Neuron (in vitro differentiated cells): ENCODE data around the gene PEX5L.

ENCODE experiments used
- H2AFZ ChIP-seq: one replicate; pipeline ENCODE4 v1.6.1; 2013; ENCODE audit warnings: low read depth, mild to moderate bottlenecking, inconsistent platforms, low read length, moderate library complexity
- H3K27me3 ChIP-seq: one replicate; pipeline ENCODE4 v1.6.1; 2013; ENCODE audit warnings: low read length; ENCODE audit not compliant: insufficient read depth
- H3K36me3 ChIP-seq: one replicate; pipeline ENCODE4 v1.6.1; 2013; ENCODE audit warnings: low read length; ENCODE audit not compliant: insufficient read depth
- H3K4me1 ChIP-seq: one replicate; pipeline ENCODE4 v1.6.1; 2013; ENCODE audit warnings: low read length; ENCODE audit not compliant: insufficient read depth
- H3K4me3 ChIP-seq: 2 replicates; pipeline ENCODE4 v1.5.1; 2013; ENCODE audit warnings: mild to moderate bottlenecking, low read length, moderate library complexity
- H3K9me3 ChIP-seq: one replicate; pipeline ENCODE4 v1.6.1; 2013; ENCODE audit warnings: low read length

PEX5L gene, protein sequence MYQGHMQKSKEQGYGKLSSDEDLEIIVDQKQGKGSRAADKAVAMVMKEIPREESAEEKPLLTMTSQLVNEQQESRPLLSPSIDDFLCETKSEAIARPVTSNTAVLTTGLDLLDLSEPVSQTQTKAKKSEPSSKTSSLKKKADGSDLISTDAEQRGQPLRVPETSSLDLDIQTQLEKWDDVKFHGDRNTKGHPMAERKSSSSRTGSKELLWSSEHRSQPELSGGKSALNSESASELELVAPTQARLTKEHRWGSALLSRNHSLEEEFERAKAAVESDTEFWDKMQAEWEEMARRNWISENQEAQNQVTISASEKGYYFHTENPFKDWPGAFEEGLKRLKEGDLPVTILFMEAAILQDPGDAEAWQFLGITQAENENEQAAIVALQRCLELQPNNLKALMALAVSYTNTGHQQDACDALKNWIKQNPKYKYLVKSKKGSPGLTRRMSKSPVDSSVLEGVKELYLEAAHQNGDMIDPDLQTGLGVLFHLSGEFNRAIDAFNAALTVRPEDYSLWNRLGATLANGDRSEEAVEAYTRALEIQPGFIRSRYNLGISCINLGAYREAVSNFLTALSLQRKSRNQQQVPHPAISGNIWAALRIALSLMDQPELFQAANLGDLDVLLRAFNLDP

DNA sequence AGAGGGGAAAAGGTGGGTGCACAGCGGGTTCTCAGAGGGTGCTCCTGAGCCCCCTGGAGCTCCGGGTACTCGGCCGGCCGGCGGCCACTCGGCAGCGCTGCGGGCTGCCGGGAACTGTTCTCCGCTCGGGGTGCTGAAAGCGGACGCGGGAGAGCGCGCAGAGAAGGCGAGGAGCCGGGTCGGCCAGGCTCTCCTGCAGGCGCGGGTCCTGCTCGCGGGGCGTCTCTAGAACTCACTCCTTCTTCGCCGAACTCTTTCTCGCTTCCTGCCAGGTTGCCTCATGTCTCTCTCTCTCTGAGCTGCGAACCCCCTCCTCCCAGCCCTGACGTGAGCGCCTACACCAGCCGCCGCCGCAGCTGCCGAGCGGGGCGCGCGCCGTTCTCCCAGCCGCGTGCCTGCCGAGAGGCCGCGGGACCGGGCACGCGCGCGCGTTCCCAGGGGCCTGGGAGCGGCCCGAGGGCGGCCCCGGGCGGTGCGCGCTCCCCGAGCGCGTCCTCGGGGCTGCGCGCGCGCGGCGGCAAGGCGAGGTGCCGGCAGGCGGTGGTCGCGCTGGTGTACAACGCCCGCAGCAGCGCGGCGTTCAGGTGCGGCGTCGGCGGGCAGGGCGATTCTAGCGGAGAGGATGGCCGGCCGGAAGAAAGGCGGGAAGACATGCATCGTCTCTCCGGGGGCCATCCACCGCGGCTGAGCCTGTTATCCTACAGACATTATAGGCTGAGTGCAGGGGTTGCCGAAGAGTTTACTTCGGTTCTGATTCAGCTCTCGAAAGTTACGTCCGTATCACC, at the start of gene PEX5L:
TSS of gene PEX5L (minus strand) at position 267 of the 785 bp plus-strand sequence. CDS start 338 bp downstream, outside the sequence.
- H3K36me3 ChIP-seq: no peaks in the 10 kb centered on the region
- H3K27me3 ChIP-seq: peaks cover 26% of the 10 kb centered on the region
- H3K4me3 ChIP-seq: peak within 1 kb of the TSS; percentile 54
- peak within 1 kb of the TSS; percentile 72 for H2AFZ ChIP-seq
- H3K4me1 ChIP-seq: peaks cover 7% of the 10 kb centered on the region
- no peaks in the 10 kb centered on the region for H3K9me3 ChIP-seq

DNA sequence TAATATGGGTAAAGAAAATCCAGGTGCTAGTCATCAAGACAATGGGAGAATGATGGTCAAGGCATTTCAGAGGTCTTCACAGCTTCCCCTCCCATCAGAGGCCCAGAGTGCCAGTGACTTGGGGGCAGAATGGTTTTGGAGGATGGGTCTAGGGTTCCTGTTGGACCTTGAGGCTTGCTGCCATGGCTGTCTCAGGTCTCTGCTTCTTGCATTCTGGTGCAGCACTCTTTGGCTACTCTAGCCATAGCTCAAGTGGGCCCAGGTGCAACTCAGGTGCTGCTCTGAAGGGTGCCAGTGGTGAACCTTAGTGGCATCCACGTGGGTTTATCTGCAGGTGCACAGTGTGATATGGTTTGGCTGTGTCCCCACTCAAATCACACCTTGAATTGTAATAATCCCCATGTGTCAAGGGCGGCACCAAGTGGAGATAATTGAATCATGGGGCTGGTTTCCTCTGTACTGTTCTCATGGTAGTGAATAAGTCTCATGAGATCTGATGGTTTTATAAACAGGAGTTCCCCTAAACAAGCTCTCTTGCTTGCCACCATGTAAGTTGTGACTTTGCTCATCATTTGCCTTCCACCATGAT, 48.5 kb upstream of the PEX5L start:
- Histone ChIP-seq H3K4me3 (no peak overlapping the region), H3K36me3 (no peaks in the 10 kb centered on the region), H2AFZ (no peak overlapping the region), H3K9me3 (no peaks in the 10 kb centered on the region), H3K27me3 (no peaks in the 10 kb centered on the region), H3K4me1 (no peaks in the 10 kb centered on the region)

DNA sequence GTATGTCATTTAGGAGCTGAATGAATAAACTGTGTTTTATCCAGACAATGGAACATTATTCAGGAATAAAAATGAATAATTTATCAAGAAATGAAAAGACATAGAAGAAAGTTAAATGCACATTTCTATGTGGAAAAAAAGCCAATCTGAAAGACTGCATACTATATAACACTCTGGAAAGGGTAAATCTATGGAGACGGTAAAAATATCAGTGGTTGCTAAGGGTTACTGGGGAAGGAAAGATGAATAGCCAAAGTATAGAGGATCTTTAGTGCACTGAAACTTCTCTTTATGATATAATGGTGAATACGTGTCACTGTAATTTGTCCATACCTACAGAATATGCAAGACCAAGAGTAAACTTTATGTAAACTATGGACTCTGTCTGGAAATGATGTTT, 46.0 kb upstream of the PEX5L start:
- Histone ChIP-seq H3K36me3 (no peaks in the 10 kb centered on the region), H3K4me1 (no peaks in the 10 kb centered on the region), H3K9me3 (no peaks in the 10 kb centered on the region), H3K4me3 (no peak overlapping the region), H2AFZ (no peak overlapping the region), H3K27me3 (no peaks in the 10 kb centered on the region)

DNA sequence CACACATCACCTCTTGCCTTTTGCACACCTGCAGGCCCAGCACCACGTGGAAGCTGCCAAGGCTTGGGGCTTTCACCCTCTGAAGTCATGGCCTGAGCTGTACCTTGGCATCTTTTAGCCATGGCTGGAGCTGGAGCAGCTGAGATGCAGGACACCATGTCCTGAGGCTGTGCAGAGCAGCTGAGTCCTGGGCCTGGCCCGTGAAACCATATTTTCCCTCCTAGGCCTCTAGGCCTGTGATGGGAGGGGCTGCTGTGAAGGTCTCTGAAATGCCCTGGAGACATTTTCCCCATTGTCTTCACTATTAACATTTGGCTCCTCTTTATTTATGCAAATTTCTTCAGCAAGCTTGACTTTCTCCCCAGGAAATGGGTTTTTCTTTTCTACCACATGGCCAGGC, 41.9 kb upstream of the PEX5L start:
- Histone ChIP-seq H3K27me3 (no peaks in the 10 kb centered on the region), H3K4me3 (no peak overlapping the region), H2AFZ (no peak overlapping the region), H3K4me1 (no peaks in the 10 kb centered on the region), H3K36me3 (no peaks in the 10 kb centered on the region), H3K9me3 (no peaks in the 10 kb centered on the region)

DNA sequence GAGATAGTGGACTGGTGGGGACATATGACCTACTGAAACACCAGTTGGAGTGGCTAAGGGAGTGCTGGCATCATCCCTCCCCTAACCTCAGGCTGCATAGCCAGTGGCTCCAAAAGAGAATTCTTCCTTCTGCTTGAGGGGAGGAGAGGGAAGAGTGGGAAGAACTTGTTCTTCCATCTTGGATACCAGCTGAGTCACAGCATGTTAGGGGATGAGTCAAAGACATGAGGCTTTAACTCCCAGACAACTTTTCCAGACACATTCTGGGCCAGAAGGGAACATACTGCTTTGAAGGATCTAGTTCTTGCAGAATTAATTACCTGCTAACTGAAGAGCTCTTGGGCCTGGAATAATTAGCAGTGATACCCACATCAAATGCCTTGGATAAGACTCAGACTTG, 36.8 kb upstream of the PEX5L start:
- Histone ChIP-seq H2AFZ (no peak overlapping the region), H3K4me1 (no peaks in the 10 kb centered on the region), H3K9me3 (no peaks in the 10 kb centered on the region), H3K27me3 (no peaks in the 10 kb centered on the region), H3K4me3 (no peak overlapping the region), H3K36me3 (no peaks in the 10 kb centered on the region)

DNA sequence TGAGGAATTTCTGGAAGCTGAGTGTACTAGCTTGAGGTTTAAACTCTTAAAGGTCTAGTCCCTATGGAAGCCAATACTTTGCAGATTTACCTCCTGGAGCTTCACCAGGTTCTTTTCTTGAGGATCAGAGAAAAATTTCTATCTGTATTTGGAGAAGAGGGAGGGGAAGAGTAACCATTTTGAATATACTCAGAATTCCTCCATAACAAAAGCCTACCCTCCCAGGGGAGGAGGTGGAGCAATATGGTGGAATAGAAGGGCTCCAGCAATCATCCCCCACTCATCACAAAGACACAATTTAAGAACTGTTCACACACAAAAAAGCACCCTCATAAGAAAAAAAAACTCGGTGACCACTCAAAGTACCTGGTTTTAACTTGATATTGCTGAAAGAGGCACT, 36.0 kb upstream of the PEX5L start:
- Histone ChIP-seq H3K9me3 (no peaks in the 10 kb centered on the region), H2AFZ (no peak overlapping the region), H3K27me3 (no peaks in the 10 kb centered on the region), H3K4me3 (no peak overlapping the region), H3K4me1 (no peaks in the 10 kb centered on the region), H3K36me3 (no peaks in the 10 kb centered on the region)

DNA sequence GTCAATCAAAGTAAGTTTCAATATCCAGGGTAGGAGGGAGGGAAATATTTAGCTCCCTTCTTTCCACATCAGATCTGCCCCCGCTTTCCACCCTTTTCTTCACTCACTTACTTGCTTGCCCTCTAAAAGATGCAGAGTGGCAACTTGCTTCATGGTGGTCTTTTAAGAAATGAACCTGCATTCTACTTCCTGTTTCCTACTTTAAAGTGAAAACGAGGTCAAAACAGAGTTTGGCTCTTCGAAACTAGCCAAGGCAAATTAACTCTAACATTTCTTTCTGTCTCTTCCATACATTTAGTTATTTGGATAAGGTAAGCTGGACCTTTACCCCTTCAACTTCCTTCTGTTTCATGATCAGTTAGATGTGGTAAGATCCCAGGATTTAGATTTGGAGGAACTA, 34.2 kb upstream of the PEX5L start:
- Histone ChIP-seq H3K27me3 (no peaks in the 10 kb centered on the region), H3K4me1 (no peaks in the 10 kb centered on the region), H2AFZ (no peak overlapping the region), H3K36me3 (no peaks in the 10 kb centered on the region), H3K9me3 (no peaks in the 10 kb centered on the region), H3K4me3 (no peak overlapping the region)

DNA sequence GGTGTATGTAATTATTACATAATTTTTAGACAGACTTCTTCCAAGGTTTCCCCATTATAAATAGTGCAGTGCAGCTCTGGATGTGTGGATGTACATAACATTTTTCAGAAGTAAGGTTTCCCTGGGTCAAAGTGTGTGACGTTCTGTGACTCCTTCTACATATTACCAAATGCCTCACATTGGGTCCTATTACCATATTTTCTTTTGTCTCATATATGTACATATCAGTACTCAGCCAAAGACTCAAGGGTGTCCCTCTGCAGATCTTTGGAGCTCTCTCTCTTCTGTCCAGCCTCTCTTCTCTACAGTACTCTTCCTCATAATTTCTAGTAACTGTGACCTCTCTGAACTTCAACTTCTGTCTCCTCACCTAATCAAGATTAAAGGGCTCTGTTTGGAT, 31.3 kb upstream of the PEX5L start:
- Histone ChIP-seq H3K9me3 (no peaks in the 10 kb centered on the region), H2AFZ (no peak overlapping the region), H3K36me3 (no peaks in the 10 kb centered on the region), H3K27me3 (no peaks in the 10 kb centered on the region), H3K4me3 (no peak overlapping the region), H3K4me1 (no peaks in the 10 kb centered on the region)

DNA sequence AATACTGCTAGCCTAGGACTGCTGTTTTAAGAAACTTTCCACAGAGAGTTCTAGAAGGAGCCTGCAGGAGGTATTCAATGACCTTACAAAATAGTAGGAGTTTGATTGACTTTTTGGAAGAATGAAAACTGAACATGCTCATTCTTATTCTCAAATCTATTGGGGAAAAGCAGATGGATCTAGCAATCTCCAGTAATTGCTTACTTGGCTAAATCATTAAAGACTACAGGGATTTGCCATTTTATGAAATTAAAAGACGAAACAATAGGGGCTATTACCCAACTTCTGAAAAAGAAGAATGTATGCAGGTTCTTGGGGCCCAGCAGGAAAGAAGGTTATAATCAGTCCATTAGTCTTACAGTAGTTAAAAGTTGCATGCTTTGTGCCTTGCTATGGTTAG, 29.9 kb upstream of the PEX5L start:
- Histone ChIP-seq H3K9me3 (no peaks in the 10 kb centered on the region), H3K4me3 (no peak overlapping the region), H2AFZ (no peak overlapping the region), H3K27me3 (no peaks in the 10 kb centered on the region), H3K36me3 (no peaks in the 10 kb centered on the region), H3K4me1 (no peaks in the 10 kb centered on the region)

DNA sequence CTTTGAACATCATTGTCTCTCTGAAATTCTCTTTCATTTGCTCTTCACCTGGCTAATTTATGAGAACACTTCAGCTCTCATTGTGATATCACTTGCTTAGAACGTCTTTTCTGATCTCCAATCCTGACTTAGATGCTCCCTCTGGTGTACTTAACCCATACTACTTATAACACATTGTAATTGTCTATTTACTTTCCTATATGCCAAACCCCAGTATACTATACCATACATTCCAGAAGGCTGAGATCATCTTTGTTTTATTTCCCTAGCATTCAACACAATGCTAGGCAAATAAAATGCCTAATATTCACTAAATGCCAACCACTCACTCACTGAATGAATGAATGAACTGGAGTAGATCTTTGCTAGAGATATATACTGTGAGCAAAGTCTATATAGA, 27.0 kb upstream of the PEX5L start:
- Histone ChIP-seq H3K4me1 (no peaks in the 10 kb centered on the region), H3K4me3 (no peak overlapping the region)

DNA sequence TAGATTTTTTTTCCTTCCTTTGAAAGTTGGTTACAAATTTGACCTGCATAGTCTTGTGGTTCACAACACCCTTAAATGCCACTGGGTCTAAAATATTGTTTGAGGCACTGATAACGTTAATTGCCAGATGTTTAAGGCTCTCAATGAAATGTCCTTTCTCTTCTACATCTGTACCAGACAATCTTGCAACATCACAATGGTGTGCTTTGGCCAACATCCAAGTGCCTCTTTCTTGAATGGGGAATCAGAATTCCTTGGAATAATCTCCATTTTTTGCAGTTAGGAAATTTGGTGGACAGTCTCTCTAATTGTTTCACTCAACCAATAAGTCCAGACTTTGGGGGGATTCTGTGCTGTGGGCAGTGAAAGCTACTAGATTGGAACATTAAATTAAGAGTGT, 26.0 kb upstream of the PEX5L start:
- H3K4me1 ChIP-seq: no peaks in the 10 kb centered on the region

More for the DNA sequence above, 27.0 kb upstream of the PEX5L start:
- Histone ChIP-seq H3K36me3 (no peaks in the 10 kb centered on the region), H3K27me3 (no peaks in the 10 kb centered on the region), H2AFZ (no peak overlapping the region), H3K9me3 (no peaks in the 10 kb centered on the region)

DNA sequence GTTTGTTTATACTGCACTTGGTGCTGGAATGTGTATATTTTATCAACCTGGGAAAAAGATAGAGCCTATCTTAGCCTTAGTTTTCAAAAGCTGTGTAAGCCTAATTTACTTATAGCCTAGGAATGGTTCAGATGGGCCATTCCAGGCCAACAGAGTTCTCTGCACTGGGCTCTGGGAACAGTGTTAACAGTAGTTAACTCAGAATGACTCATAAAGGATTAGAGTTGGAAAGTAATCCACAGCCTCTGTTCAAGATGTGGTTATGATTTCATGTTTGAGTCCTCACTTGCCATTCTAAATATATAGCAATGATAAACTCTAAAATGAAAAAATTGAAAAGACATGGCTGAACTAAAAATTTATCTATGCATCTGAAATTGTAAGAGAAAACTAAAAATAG, 22.6 kb upstream of the PEX5L start:
- H3K4me3 ChIP-seq: no peak overlapping the region
- no peaks in the 10 kb centered on the region for H3K27me3 ChIP-seq
- no peaks in the 10 kb centered on the region for H3K4me1 ChIP-seq
- no peaks in the 10 kb centered on the region for H3K36me3 ChIP-seq
- H3K9me3 ChIP-seq: no peaks in the 10 kb centered on the region
- no peak overlapping the region for H2AFZ ChIP-seq

More for the DNA sequence above, 26.0 kb upstream of the PEX5L start:
- Histone ChIP-seq H3K36me3 (no peaks in the 10 kb centered on the region), H3K4me3 (no peak overlapping the region), H2AFZ (no peak overlapping the region), H3K27me3 (no peaks in the 10 kb centered on the region), H3K9me3 (no peaks in the 10 kb centered on the region)

DNA sequence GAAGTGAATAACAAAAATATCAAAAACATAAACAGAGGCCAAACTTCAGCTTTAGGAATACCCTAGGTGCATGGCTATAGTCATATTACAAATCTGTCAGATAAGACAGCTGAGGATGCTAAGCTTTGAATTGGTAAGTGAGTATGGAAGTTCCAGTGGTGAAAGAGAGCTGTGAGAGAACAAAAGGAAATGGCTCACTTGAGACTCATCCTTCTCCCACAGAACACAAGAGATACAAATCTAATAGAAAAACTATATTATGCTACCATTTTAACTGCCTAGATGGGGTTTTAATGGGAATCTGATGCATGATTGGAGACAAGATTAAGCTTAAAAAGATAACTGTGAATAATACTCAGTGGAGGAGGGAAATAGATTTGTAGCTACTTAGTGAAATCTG, 21.5 kb upstream of the PEX5L start:
- H2AFZ ChIP-seq: no peak overlapping the region
- no peaks in the 10 kb centered on the region for H3K27me3 ChIP-seq
- no peak overlapping the region for H3K4me3 ChIP-seq
- H3K9me3 ChIP-seq: no peaks in the 10 kb centered on the region
- H3K4me1 ChIP-seq: no peaks in the 10 kb centered on the region
- no peaks in the 10 kb centered on the region for H3K36me3 ChIP-seq
